Stimulated activated CD8-positive, alpha-beta memory T cell treated with anti-CD3 and anti-CD28 coated beads, Interleukin-12 subunit alpha, Interleukin-12 subunit beta, amount 100 ng/mL, for 24 hours (primary cell): Measurements from ENCODE around the gene HOXD10.

Experiments used
- DNase-seq: peaks from one replicate; pipeline ENCODE4 v3.0.0-alpha.2; 2020; ENCODE audit errors: extremely low read depth

HOXD10 gene

DNA sequence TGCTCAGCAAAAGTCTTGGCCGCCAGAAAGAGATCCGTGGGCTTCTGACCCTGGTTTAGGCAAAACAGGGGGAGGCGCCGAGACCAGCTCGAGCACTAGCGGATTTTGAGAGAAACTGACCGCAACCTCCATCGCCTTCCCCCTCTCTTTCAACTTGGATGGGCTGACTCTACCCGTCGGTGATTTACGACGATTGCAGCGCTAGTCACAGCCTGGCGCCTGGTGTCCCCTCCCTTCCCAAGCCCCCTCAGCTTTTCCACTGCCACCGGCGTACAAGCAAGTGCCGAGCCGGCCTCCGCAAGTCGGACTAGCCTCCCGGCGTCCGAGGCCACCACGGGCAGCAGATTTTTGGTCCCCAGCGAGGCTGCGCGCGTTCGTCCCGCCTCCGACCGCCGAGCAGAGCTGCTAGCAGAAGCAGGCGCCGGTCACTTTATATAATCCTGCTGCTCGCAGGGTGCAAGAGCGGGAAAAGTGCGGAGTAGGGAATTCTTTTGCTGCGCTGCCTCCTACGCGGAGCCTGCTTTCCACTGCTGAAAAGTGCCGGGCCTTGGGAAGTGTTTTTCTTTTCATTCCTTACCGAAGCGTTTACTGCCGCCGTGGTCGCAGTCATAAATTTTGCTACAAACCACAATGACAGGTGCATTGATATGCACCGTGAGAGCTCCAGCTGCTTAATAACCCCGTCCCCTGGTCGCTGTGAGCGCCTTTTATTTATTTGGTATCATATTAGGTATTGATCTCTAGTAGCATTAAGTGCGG lies 48.2 kb downstream of the HOXD10 start:
- no peak for DNase-seq

DNA sequence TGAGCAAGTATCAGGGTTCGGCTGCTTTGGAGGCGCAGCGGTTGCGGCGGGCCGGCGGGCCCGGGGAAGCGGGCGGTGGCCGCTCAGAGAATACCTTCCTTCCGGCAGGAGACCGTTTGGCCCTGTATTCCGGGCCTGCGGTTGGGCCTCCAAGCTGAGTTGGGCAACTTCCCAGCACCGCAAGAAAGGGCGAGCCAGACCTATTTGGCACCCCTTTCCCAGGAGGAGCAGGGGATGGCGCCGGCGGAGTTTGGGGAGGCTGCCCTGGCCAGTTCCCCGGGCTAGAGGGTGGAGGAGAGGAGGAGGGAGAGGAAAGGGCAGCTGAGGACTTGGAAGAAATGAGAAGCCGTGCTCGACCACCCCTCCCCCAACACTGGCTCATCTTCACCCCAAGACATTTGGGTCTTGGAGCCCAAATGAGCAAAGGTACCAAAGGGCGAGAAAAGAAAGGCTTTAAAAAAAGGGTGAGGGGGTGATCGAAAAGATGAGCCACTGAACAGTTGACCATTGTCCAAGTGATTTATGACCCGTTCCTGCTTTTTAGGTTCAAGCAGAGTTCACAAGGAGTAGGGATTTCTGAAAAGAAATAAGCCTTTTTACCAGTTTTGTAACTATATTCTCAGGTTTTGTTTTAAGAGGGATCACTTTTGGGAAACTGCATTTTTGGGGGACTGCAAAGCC lies 48.9 kb downstream of the HOXD10 start:
- no peak for DNase-seq

- DNase-seq: no peak
Measured at GRCh38 chr2:176166272-176166671, 49.7 kb downstream of the HOXD10 start.

DNA sequence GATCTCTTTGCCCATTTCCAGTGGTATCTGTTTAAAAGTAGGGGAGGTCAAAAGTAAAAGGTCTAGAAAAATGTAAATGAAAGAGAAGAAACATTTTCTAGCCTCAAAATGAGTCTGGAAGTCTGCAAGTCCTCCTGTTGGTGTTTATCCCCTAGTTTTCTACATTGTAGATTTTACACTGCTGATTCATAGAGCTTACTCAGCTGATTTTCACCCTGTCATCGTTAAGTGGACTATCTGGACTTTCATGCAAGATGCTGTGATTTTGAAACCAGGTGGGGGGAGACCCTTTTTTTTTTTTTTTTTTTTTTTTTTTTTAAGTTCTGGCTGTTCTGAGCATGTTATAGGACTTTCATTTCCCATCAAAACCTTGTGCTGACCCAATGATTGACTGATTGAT lies 50.8 kb downstream of the HOXD10 start:
- DNase-seq: no peak

GRCh38 chr2:176169181-176169580 lies 52.6 kb downstream of the HOXD10 start:
- no peak for DNase-seq
